ENCODE measurements around the gene KIRREL3. TPM values are rescaled to one million over a fixed set of nuclear protein-coding genes. Genes with fewer than 3 reads are reported as not detected.

KIRREL3 gene
- total and polyA plus RNA-seq, 9 of the 15 experiments (the other 6 are each of a cell fraction or from before 2014, with no cell fraction given) = 0.04 to 0.10 TPM; not detected in 7

DNA sequence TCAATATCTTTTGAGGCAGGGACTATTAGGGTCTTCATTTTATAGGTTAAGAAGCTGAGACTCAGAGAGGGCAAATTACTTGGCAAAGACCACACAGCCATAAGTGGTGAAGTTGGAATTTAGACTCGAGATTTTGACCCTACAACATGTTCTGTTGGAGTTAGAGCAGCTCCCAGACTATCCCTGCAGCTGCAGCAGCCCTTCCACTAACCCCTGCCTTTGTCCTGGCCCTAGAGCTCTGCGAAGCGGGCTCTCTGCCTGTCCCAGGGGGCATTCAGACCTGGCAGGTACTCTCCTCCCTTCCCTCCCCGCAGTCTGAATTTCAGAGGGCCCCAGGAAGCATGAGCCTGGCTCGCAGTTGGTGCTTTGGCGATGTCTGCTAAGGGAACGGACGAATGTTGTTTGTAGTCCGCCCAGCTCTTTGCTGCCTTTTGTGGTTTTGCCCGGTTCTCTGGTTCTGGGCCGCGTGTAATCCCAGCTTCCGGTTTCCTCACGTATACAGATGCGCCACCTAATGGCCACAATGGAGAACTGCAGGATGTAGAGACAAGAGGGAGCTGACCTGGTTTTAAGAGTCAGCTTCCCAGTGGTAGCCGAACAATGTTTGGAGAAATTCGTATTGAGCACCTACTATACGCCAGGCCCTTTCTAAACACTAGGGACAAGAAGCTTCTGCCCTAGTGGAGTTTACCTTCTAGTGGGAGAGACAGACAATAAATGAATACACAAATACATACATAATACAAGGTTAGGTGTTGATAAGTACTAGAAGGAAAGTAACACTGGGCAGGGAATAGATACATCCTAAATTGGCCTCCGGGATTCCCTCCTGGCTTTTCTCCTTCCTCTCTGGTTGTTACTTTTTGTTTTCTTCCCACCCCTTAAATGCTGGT is 519.9 kb downstream of the KIRREL3 start (continued):
- TF ChIP-seq ZNF41 (CRISPR knock-in tag; conservative IDR thresholded peaks at IDR 0.05) (no peak), E2F1 (CRISPR knock-in tag; IDR thresholded peaks at IDR 0.05) (0 out of 2 replicates have a peak, but pooled peaks have one; percentile 44), ADNP (tag; IDR thresholded peaks at IDR 0.05) (no peak), TBL1XR1 (IDR thresholded peaks at IDR 0.05; ENCODE audit: low read length in 2 of 2) (no peak), CREM (IDR thresholded peaks at IDR 0.05; ENCODE audit: low read depth) (peak; percentile 70; the same call in 1 of the 2 replicates), RBM14 (IDR thresholded peaks at IDR 0.05; ENCODE audit: borderline replicate concordance, insufficient read depth, low read depth, low read length) (no peak), ZNF589 (CRISPR knock-in tag; IDR thresholded peaks at IDR 0.05; ENCODE audit: low read depth) (0 out of 2 replicates have a peak, but pooled peaks have one; percentile 30), ELF1 (tag; IDR thresholded peaks at IDR 0.05) (peak; percentile 90), ILK (tag; IDR thresholded peaks at IDR 0.05; ENCODE audit: borderline replicate concordance, low read depth) (no peak), MGA (IDR thresholded peaks at IDR 0.05) (peak; percentile 78), MECOM (CRISPR knock-in tag; IDR thresholded peaks at IDR 0.05) (no peak), JUND (IDR thresholded peaks at IDR 0.05; ENCODE audit: borderline replicate concordance, low read depth, low read length) (peak; percentile 49; the same call in 1 of the 2 replicates), JUND (tag; IDR thresholded peaks at IDR 0.05; ENCODE audit: borderline replicate concordance, low read depth, low read length) (no peak; the same call in 2 of the 3 replicates)

Measured in K562 (cell line).